DOHH2 (cell line): ENCODE data around the gene NOD1.

ENCODE experiments used
- H3F3A ChIP-seq: fragments of 200-600 bp; sonication (generic), shearing (Covaris generic); 2 replicates; pipeline ENCODE4 v1.6.0; 2016; ENCODE audit warnings: antibody characterized with exemption, mild to moderate bottlenecking; ENCODE audit not compliant: control insufficient read depth, insufficient read depth
- H3K27ac ChIP-seq: fragments of 200-600 bp; sonication (generic); 2 replicates; pipeline ENCODE4 v1.5.1; 2014; ENCODE audit warnings: low read depth, mild to moderate bottlenecking, low read length, moderate library complexity
- H3K27me3 ChIP-seq: fragments of 200-600 bp; sonication (generic); 2 replicates; pipeline ENCODE4 v1.6.1; 2014; ENCODE audit warnings: mild to moderate bottlenecking, low read length, mixed read lengths; ENCODE audit not compliant: control insufficient read depth
- H3K36me3 ChIP-seq: fragments of 200-600 bp; sonication (generic); 2 replicates; pipeline ENCODE4 v1.6.1; 2014; ENCODE audit warnings: mild to moderate bottlenecking, low read length, moderate library complexity, mixed read lengths; ENCODE audit not compliant: control insufficient read depth
- H3K4me1 ChIP-seq: fragments of 200-600 bp; sonication (generic); 2 replicates; pipeline ENCODE4 v1.6.1; 2014; ENCODE audit warnings: mild to moderate bottlenecking, low read length, mixed read lengths; ENCODE audit not compliant: control insufficient read depth
- H3K4me2 ChIP-seq: fragments of 200-600 bp; sonication (generic); 2 replicates; pipeline ENCODE4 v1.6.0; 2014; ENCODE audit warnings: mild to moderate bottlenecking, low read length, moderate library complexity
- H3K4me3 ChIP-seq: fragments of 200-600 bp; sonication (generic); 2 replicates; pipeline ENCODE4 v1.5.1; 2014; ENCODE audit warnings: mild to moderate bottlenecking, low read length, mixed read lengths
- H3K79me2 ChIP-seq: fragments of 200-600 bp; sonication (generic); 2 replicates; pipeline ENCODE4 v1.6.1; 2014; ENCODE audit warnings: mild to moderate bottlenecking, low read length, mixed read lengths; ENCODE audit not compliant: control insufficient read depth
- H3K9me2 ChIP-seq: fragments of 200-600 bp; sonication (generic); replicated peaks from 2 replicates; pipeline ENCODE4 v1.6.1; 2014; ENCODE audit warnings: mild to moderate bottlenecking, low read length, mixed read lengths; ENCODE audit not compliant: control insufficient read depth
- H3K9me3 ChIP-seq: fragments of 200-600 bp; sonication (generic); 2 replicates; pipeline ENCODE4 v1.6.1; 2014; ENCODE audit warnings: antibody characterized with exemption, low read length, mixed read lengths; ENCODE audit not compliant: control insufficient read depth, insufficient read depth
- H4K20me1 ChIP-seq: fragments of 200-600 bp; sonication (generic); 2 replicates; pipeline ENCODE4 v1.6.0; 2014; ENCODE audit warnings: low read depth, mild to moderate bottlenecking, antibody characterized with exemption, low read length, moderate library complexity; ENCODE audit not compliant: control insufficient read depth, insufficient read depth
- EZH2phosphoT487 ChIP-seq: fragments of 200-600 bp; sonication (generic); IDR thresholded peaks from 2 replicates; pipeline ENCODE4 v1.6.1; 2017; ENCODE audit warnings: borderline replicate concordance, mild to moderate bottlenecking, antibody characterized with exemption, low read length, moderate library complexity, mixed read lengths
- TF ChIP-seq, protein P1 (sequence below): fragments of 200-600 bp; sonication (generic); IDR thresholded peaks from one replicate; pipeline ENCODE4 v1.5.1; 2014; ENCODE audit warnings: antibody characterized with exemption, mild to moderate bottlenecking, low read depth, low read length; ENCODE audit not compliant: poor library complexity, severe bottlenecking

Gene NOD1

DNA sequence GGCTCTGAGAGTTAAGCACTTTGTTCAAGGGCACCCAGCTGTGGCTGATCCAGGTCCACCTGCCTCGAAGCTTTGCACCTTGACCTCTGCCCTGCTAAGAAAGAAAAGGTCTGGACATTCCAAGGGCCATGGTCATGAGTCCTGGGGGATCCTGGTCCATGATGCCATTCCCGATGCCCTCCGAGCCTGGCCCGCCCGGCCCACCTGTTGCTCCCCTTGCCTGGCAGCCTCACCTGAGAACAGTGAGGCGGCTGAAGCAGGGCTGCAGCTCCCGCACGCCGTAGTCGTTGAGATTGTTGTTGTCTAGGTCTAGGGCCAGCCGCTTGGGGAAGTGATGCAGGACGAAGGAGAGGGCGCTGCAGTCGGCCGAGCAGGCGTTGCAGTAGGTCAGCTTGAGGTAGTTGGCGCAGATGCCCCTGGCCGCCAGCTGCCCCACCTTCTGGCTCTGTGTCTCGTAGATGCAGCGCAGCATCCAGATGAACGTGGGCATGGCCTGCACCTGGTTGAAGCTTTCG lies 27.5 kb downstream of the NOD1 start:
- H3K9me2 ChIP-seq: no peaks in the 10 kb centered on the region
- H3K36me3 ChIP-seq: no peaks in the 10 kb centered on the region; the same call in 1 of the 2 replicates
- no peak overlapping the region for H3K4me2 ChIP-seq
- H3K4me3 ChIP-seq: no peak overlapping the region
- H3K4me1 ChIP-seq: peaks cover 27% of the 10 kb centered on the region
- H4K20me1 ChIP-seq: no peaks in the 10 kb centered on the region
- H3K9me3 ChIP-seq: no peaks in the 10 kb centered on the region
- no peaks in the 10 kb centered on the region for H3K27me3 ChIP-seq
- H3F3A ChIP-seq: 0 out of 2 replicates have a peak, but pooled peaks cover 2% of the 10 kb centered on the region
- H3K27ac ChIP-seq: no peak overlapping the region
- no peaks in the 10 kb centered on the region for H3K79me2 ChIP-seq
- no peak for TF ChIP-seq EZH2phosphoT487
- TF ChIP-seq, protein P1, sequence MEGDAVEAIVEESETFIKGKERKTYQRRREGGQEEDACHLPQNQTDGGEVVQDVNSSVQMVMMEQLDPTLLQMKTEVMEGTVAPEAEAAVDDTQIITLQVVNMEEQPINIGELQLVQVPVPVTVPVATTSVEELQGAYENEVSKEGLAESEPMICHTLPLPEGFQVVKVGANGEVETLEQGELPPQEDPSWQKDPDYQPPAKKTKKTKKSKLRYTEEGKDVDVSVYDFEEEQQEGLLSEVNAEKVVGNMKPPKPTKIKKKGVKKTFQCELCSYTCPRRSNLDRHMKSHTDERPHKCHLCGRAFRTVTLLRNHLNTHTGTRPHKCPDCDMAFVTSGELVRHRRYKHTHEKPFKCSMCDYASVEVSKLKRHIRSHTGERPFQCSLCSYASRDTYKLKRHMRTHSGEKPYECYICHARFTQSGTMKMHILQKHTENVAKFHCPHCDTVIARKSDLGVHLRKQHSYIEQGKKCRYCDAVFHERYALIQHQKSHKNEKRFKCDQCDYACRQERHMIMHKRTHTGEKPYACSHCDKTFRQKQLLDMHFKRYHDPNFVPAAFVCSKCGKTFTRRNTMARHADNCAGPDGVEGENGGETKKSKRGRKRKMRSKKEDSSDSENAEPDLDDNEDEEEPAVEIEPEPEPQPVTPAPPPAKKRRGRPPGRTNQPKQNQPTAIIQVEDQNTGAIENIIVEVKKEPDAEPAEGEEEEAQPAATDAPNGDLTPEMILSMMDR: no peak

- Histone ChIP-seq H3K36me3 (no peaks in the 10 kb centered on the region; the same call in 1 of the 2 replicates), H4K20me1 (no peaks in the 10 kb centered on the region), H3K27me3 (no peaks in the 10 kb centered on the region), H3K4me3 (no peak overlapping the region), H3K4me1 (peaks cover 34% of the 10 kb centered on the region), H3K9me2 (no peaks in the 10 kb centered on the region), H3K27ac (no peak overlapping the region), H3K4me2 (no peak overlapping the region), H3K9me3 (no peaks in the 10 kb centered on the region), H3K79me2 (no peaks in the 10 kb centered on the region), H3F3A (0 out of 2 replicates have a peak, but pooled peaks cover 2% of the 10 kb centered on the region)
- no peak for TF ChIP-seq EZH2phosphoT487
- TF ChIP-seq, protein P1: no peak
These were observed 28.2 kb downstream of the NOD1 start for GRCh38 chr7:30450240-30450982.

DNA sequence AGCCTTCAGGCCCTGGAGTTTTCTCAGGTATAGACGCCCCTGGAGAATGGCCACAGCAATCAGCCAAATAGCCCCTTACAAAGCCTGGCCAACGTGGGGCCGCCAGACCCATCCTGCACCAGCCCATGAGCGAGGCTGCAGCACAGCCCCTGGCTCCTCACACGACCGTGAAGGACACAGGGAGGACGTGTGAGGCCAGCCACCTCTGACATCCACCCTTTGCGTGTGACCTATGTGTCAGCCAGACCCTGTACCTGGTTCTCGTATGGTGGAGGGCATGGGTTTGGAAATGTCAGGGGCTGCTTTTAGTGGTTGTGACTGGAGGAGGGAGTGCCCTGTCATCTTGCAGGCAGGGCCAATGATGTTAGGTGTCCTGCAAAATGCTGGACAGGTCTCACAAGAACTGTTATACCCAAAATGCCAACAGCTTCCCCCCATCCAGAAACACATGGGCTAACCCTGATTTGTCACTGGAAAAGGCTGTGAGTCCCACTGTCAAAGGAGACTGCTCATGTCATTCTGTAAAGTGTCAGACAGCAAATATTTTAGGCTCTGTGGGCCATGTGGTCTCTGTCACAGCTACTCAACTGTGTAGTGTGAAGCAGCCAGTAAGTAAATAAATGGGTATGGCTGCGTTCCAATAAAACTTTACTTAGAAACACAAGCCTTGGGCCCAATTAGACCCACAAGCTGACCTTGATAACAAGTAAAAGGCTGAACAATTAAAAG lies 30.0 kb downstream of the NOD1 start:
- H3K27me3 ChIP-seq: no peaks in the 10 kb centered on the region
- TF ChIP-seq EZH2phosphoT487: no peak
- TF ChIP-seq, protein P1: no peak
- peaks cover 29% of the 10 kb centered on the region for H3K4me1 ChIP-seq
- no peaks in the 10 kb centered on the region for H3K79me2 ChIP-seq
- 0 out of 2 replicates have a peak, but pooled peaks cover 2% of the 10 kb centered on the region for H3F3A ChIP-seq
- H4K20me1 ChIP-seq: no peaks in the 10 kb centered on the region
- no peak overlapping the region for H3K27ac ChIP-seq
- no peaks in the 10 kb centered on the region for H3K9me2 ChIP-seq
- no peaks in the 10 kb centered on the region for H3K9me3 ChIP-seq
- peak overlapping the region; percentile 20; the same call in 1 of the 2 replicates for H3K4me2 ChIP-seq
- H3K4me3 ChIP-seq: no peak overlapping the region
- no peaks in the 10 kb centered on the region for H3K36me3 ChIP-seq
